ENCODE data around the gene DLGAP1. TPM values are rescaled to one million over a fixed set of nuclear protein-coding genes. Genes with fewer than 3 reads are reported as not detected.
A peak's percentile ranks its signal among the peaks of the same experiment; 100 is the strongest.

The DLGAP1 gene
- total and polyA plus RNA-seq, 4 donors: 0.54 to 11.8 (median 3.1) TPM

DNA sequence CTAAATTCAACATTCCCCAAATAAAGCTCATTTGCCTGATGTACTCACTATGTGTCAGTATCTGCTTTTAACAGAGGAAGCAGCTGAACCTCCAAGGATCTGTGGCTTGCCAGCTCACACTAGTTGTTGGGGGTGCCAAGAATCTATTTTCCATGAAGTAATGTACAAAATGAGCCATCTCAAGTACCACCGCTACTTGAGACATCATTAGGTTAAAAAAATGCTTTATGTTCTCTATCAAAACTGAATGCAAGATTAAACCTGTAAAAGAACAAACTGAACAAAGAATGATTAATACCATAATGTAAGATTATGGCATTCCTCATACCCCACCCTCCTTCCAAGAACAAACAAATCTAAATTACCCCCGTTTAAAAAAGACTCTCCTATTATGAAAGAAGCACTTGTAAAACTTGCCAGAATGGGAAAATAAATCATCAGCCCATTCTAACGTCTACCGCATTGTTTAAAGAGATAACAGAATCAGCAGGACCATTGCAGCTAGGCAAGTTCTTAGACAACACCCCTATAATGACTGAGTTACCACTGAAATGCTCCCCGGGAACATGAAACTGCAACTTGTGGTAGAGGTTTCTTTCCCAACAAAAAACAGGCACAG is 471.6 kb downstream of the DLGAP1 start:
- Histone ChIP-seq H3K4me3 (no peak overlapping the region), H3K36me3 (ENCODE audit: control insufficient read depth in 4 of 4, insufficient read depth in 4 of 4, low read length in 4 of 4) (no peaks in the 10 kb centered on the region), H3K4me1 (ENCODE audit: control insufficient read depth in 5 of 5, insufficient read depth in 5 of 5, low read length in 5 of 5) (no peaks in the 10 kb centered on the region), H3K9me3 (ENCODE audit: control insufficient read depth in 4 of 4, insufficient read depth in 3 of 4, low read length in 3 of 4) (peaks cover 0 to 2% (median under 1%) of the 10 kb centered on the region in 4 donors), H3K9ac (ENCODE audit: insufficient read depth in 1 of 2, low read length in 2 of 2) (no peak overlapping the region), H3K27me3 (ENCODE audit: control insufficient read depth in 3 of 3, insufficient read depth in 3 of 3, low read length in 2 of 3) (no peaks in the 10 kb centered on the region), H3K27ac (ENCODE audit: low read depth in 1 of 2, low read length in 1 of 2) (no peak overlapping the region)
- peak in 1 of 3 donors; percentile 30 for DNase-seq
- no peak for ATAC-seq (ENCODE audit: insufficient read depth, low FRiP score)
- WGBS, 2 donors: 33 to 37% methylated on average over 5 of the region's 5 CpGs
- no peak for TF ChIP-seq CTCF (IDR thresholded peaks at IDR 0.05; ENCODE audit: control extremely low read depth, extremely low read depth)

DNA sequence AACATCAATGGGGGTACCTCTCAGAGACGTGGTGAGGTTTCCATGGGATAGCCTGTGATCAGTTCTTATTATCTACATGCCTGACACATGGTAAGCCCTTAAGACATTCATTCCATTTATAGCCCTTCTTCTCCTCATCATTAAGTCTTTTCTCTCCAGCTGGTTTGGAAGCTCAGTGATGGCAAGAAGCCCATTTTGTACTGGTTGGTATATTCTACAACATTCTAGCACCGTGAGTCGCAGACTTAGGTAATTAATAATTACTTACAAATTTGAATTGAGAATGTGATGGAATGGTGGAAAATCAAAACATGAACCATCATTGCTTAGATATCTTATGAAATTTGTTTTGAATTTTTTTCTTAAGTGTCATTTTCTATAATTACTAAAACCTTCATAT is 472.6 kb downstream of the DLGAP1 start:
- ATAC-seq (ENCODE audit: insufficient read depth, low FRiP score): no peak
- TF ChIP-seq CTCF (IDR thresholded peaks at IDR 0.05; ENCODE audit: control extremely low read depth, extremely low read depth): no peak
- Histone ChIP-seq H3K36me3 (ENCODE audit: control insufficient read depth in 4 of 4, insufficient read depth in 4 of 4, low read length in 4 of 4) (no peaks in the 10 kb centered on the region), H3K27ac (ENCODE audit: low read depth in 1 of 2, low read length in 1 of 2) (no peak overlapping the region), H3K27me3 (ENCODE audit: control insufficient read depth in 3 of 3, insufficient read depth in 3 of 3, low read length in 2 of 3) (no peaks in the 10 kb centered on the region), H3K9me3 (ENCODE audit: control insufficient read depth in 4 of 4, insufficient read depth in 3 of 4, low read length in 3 of 4) (peaks cover 0 to 7% (median 3%) of the 10 kb centered on the region in 4 donors), H3K9ac (ENCODE audit: insufficient read depth in 1 of 2, low read length in 2 of 2) (no peak overlapping the region), H3K4me3 (no peak overlapping the region), H3K4me1 (ENCODE audit: control insufficient read depth in 5 of 5, insufficient read depth in 5 of 5, low read length in 5 of 5) (no peaks in the 10 kb centered on the region)
- DNase-seq: no peak
- 90 to 92% methylated on average over 3 of the region's 3 CpGs for WGBS, 2 donors

DNA sequence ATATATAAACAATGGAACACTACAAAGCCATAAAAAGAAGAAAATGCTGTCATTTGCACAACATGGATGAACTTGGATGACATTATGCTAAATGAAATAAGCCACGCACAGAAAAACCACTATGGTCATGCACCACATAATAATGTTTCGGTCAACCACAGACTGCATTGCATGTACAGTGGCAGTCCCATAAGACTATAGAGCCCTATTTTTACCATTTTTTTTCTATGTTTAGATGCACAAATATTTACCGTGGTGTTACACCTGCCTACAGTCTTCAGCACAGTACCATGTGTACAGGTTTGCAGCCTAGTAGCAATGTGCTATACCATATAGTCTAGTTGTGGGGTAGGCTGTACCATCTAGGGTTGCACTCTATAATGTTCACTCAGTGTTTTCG is 476.1 kb downstream of the DLGAP1 start:
- no peak overlapping the region for H3K4me3 ChIP-seq
- no peaks in the 10 kb centered on the region for H3K4me1 ChIP-seq (ENCODE audit: control insufficient read depth in 5 of 5, insufficient read depth in 5 of 5, low read length in 5 of 5)
- no peak overlapping the region for H3K27ac ChIP-seq (ENCODE audit: low read depth in 1 of 2, low read length in 1 of 2)
- WGBS, 2 donors: 97 to 98% methylated on average over 4 of the region's 4 CpGs
- H3K36me3 ChIP-seq (ENCODE audit: control insufficient read depth in 4 of 4, insufficient read depth in 4 of 4, low read length in 4 of 4): no peaks in the 10 kb centered on the region
- DNase-seq (no peak), ATAC-seq (ENCODE audit: insufficient read depth, low FRiP score) (no peak)
- H3K27me3 ChIP-seq (ENCODE audit: control insufficient read depth in 3 of 3, insufficient read depth in 3 of 3, low read length in 2 of 3): no peaks in the 10 kb centered on the region
- no peak for TF ChIP-seq CTCF (IDR thresholded peaks at IDR 0.05; ENCODE audit: control extremely low read depth, extremely low read depth)
- H3K9ac ChIP-seq (ENCODE audit: insufficient read depth in 1 of 2, low read length in 2 of 2): no peak overlapping the region
- H3K9me3 ChIP-seq (ENCODE audit: control insufficient read depth in 4 of 4, insufficient read depth in 3 of 4, low read length in 3 of 4): peaks cover 0 to 7% (median 3%) of the 10 kb centered on the region in 4 donors

Measured in lung (tissue), 12 donors.